ENCODE data around the gene CBFA2T3.

- TF ChIP-seq, protein P1, sequence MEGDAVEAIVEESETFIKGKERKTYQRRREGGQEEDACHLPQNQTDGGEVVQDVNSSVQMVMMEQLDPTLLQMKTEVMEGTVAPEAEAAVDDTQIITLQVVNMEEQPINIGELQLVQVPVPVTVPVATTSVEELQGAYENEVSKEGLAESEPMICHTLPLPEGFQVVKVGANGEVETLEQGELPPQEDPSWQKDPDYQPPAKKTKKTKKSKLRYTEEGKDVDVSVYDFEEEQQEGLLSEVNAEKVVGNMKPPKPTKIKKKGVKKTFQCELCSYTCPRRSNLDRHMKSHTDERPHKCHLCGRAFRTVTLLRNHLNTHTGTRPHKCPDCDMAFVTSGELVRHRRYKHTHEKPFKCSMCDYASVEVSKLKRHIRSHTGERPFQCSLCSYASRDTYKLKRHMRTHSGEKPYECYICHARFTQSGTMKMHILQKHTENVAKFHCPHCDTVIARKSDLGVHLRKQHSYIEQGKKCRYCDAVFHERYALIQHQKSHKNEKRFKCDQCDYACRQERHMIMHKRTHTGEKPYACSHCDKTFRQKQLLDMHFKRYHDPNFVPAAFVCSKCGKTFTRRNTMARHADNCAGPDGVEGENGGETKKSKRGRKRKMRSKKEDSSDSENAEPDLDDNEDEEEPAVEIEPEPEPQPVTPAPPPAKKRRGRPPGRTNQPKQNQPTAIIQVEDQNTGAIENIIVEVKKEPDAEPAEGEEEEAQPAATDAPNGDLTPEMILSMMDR (conservative IDR thresholded peaks at IDR 0.05), result no peak
- no peak for TF ChIP-seq ZFX (IDR thresholded peaks at IDR 0.05)
Observed at GRCh38 chr16:88904676-88905365, 72.2 kb downstream of the CBFA2T3 start.
